GM12878 (cell line): Measurements from ENCODE around the gene HNRNPA1. TPM values are rescaled to one million over a fixed set of nuclear protein-coding genes. Genes with fewer than 3 reads are reported as not detected.

Source experiments
- BACH1 ChIP-seq: fragments of 450-650 bp; IDR thresholded peaks from 2 replicates; pipeline ENCODE4 v1.6.1; 2017; ENCODE audit warnings: mild to moderate bottlenecking, borderline replicate concordance
- CHD1 ChIP-seq: IDR thresholded peaks from 2 replicates; pipeline ENCODE4 v1.6.1; 2012; ENCODE audit warnings: low read depth, low read length, improper control_type of control experiment
- CHD2 ChIP-seq: IDR thresholded peaks from 2 replicates; pipeline ENCODE4 v1.6.1; 2011; ENCODE audit warnings: low read depth, low read length, improper control_type of control experiment, borderline replicate concordance
- CREB1 ChIP-seq: IDR thresholded peaks from 2 replicates; pipeline ENCODE4 v1.6.1; 2012; ENCODE audit warnings: low read depth, mild to moderate bottlenecking, inconsistent platforms
- CREM ChIP-seq: IDR thresholded peaks from 2 replicates; pipeline ENCODE4 v1.6.1; 2014; ENCODE audit warnings: antibody characterized with exemption, low read depth
- DPF2 ChIP-seq: fragments of 450-650 bp; IDR thresholded peaks from 2 replicates; pipeline ENCODE4 v1.6.1; 2017; ENCODE audit warnings: mild to moderate bottlenecking
- IRF3 ChIP-seq: fragments of 450-650 bp; IDR thresholded peaks from 2 replicates; pipeline ENCODE4 v1.6.1; 2014; ENCODE audit warnings: mild to moderate bottlenecking
- JUND ChIP-seq: IDR thresholded peaks from 2 replicates; pipeline ENCODE4 v1.6.1; 2012; ENCODE audit warnings: low read depth, mild to moderate bottlenecking, low read length, improper control_type of control experiment, moderate library complexity
- SPI1 ChIP-seq: IDR thresholded peaks from 2 replicates; pipeline ENCODE4 v1.6.1; 2011; ENCODE audit warnings: low read depth, mild to moderate bottlenecking, low read length, moderate library complexity, borderline replicate concordance; ENCODE audit not compliant: insufficient read depth
- SREBF2 ChIP-seq: IDR thresholded peaks from 2 replicates; pipeline ENCODE4 v1.6.1; 2012; ENCODE audit warnings: mild to moderate bottlenecking, low read length
- SUZ12 ChIP-seq: fragments of 200-600 bp; sonication (generic); IDR thresholded peaks from one replicate; pipeline ENCODE4 v1.6.1; 2018; ENCODE audit warnings: antibody characterized with exemption, mild to moderate bottlenecking; ENCODE audit not compliant: unreplicated experiment
- TCF3 ChIP-seq: IDR thresholded peaks from 2 replicates; pipeline ENCODE4 v1.6.1; 2012; ENCODE audit warnings: low read depth, mild to moderate bottlenecking, low read length, borderline replicate concordance; ENCODE audit not compliant: insufficient read depth
- WRNIP1 ChIP-seq: IDR thresholded peaks from 2 replicates; pipeline ENCODE4 v1.6.1; 2011; ENCODE audit warnings: low read depth, low read length, improper control_type of control experiment, borderline replicate concordance
- YBX1 ChIP-seq: fragments of 450-650 bp; IDR thresholded peaks from 2 replicates; pipeline ENCODE4 v1.6.1; 2016; ENCODE audit warnings: antibody characterized with exemption
- YY1 ChIP-seq: IDR thresholded peaks from 2 replicates; pipeline ENCODE4 v1.6.1; 2011; ENCODE audit warnings: low read depth, mild to moderate bottlenecking, low read length
- ZBED1 ChIP-seq: IDR thresholded peaks from 2 replicates; pipeline ENCODE4 v1.6.1; 2016; ENCODE audit warnings: borderline replicate concordance
- ZNF207 ChIP-seq: fragments of 450-650 bp; IDR thresholded peaks from 2 replicates; pipeline ENCODE4 v1.6.1; 2014; ENCODE audit warnings: antibody characterized with exemption, mild to moderate bottlenecking, borderline replicate concordance
- polyA plus RNA-seq, 11 experiments: library from polyadenylated mRNA; depleted of rRNA in 4 of 11; unstranded in 6 of 11; stranded (reverse) in 5 of 11; fragments of >200 nt; fragmentation: Nextera tagmentation in 4 of 11; fragmentation: Illumina TruSeq in 1 of 11; extraction: Ambion mirVana in 4 of 11; extraction: Trizol in 1 of 11; gene quantifications; 1 replicate in 1 of 11; 2 replicates in 10 of 11; pipeline versions ENCODE4 v1.2.1 to v1.2.3, GENCODE V29; 2011 to 2016; ENCODE audit warnings: inconsistent platforms in 2 of 11, missing spikeins in 2 of 11, low read depth in 1 of 11
- total RNA-seq, 4 experiments: library from RNA; depleted of rRNA in 3 of 4; stranded (reverse); fragments of >200 nt in 3 of 4; fragmentation: Illumina TruSeq in 1 of 4; extraction: Trizol in 1 of 4; gene quantifications; 2 replicates each; pipeline versions ENCODE4 v1.2.1 to v1.2.3, GENCODE V29; 2013 to 2021
- TF ChIP-seq, protein P1 (sequence below): fragments of 450-650 bp; IDR thresholded peaks from 2 replicates; pipeline ENCODE4 v1.6.1; 2017; ENCODE audit warnings: borderline replicate concordance
- TF ChIP-seq, protein P2 (sequence below): fragments of 450-650 bp; conservative IDR thresholded peaks from 2 replicates; pipeline ENCODE4 v1.6.1; 2017; ENCODE audit warnings: mild to moderate bottlenecking, moderate library complexity
- TF ChIP-seq, protein P3 (sequence below): IDR thresholded peaks from 2 replicates; pipeline ENCODE4 v1.6.1; 2011; ENCODE audit warnings: mild to moderate bottlenecking, low read depth, low read length, moderate library complexity; ENCODE audit not compliant: insufficient replicate concordance
- TF ChIP-seq, protein P4 (sequence below): fragments of 450-650 bp; IDR thresholded peaks from 2 replicates; pipeline ENCODE4 v1.6.1; 2017; ENCODE audit warnings: antibody characterized with exemption, mild to moderate bottlenecking, moderate library complexity

Gene HNRNPA1
- total and polyA plus RNA-seq, 10 of the 15 experiments (the other 5 are each of a cell fraction or from before 2014, with no cell fraction given): 630 to 2,342 (median 1,407) TPM

DNA sequence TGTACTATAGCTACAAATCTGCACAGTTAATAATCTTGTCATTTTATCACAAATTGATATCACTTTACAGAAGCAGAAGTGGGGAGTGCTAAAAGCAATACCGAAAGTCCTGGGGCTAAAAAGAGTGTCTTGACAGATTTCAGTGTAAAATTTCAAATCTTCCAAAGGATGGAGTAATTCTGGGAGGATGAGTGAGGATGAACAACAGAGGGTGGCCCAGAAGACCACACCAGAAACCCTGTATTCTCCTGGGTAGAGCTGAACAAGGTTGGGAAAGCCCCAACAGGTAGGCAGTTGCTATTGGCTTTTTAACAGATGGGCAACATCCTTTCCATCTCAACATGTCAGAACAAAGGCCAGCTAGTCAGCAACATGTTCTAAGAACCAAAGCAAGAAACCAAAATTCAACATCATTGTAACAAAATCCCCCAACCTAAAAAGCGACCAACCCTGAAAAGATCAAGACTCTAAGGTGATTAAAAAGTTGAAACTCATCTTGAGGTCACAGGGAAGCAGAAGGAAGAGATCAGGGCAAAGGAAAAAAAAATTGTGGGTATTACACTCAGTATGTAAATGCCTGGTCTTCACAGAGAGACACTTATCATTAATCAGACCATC lies 39.4 kb upstream of the HNRNPA1 start (continued):
- TF ChIP-seq, protein P1, sequence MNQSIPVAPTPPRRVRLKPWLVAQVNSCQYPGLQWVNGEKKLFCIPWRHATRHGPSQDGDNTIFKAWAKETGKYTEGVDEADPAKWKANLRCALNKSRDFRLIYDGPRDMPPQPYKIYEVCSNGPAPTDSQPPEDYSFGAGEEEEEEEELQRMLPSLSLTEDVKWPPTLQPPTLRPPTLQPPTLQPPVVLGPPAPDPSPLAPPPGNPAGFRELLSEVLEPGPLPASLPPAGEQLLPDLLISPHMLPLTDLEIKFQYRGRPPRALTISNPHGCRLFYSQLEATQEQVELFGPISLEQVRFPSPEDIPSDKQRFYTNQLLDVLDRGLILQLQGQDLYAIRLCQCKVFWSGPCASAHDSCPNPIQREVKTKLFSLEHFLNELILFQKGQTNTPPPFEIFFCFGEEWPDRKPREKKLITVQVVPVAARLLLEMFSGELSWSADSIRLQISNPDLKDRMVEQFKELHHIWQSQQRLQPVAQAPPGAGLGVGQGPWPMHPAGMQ: no peak
- TF ChIP-seq, protein P2, sequence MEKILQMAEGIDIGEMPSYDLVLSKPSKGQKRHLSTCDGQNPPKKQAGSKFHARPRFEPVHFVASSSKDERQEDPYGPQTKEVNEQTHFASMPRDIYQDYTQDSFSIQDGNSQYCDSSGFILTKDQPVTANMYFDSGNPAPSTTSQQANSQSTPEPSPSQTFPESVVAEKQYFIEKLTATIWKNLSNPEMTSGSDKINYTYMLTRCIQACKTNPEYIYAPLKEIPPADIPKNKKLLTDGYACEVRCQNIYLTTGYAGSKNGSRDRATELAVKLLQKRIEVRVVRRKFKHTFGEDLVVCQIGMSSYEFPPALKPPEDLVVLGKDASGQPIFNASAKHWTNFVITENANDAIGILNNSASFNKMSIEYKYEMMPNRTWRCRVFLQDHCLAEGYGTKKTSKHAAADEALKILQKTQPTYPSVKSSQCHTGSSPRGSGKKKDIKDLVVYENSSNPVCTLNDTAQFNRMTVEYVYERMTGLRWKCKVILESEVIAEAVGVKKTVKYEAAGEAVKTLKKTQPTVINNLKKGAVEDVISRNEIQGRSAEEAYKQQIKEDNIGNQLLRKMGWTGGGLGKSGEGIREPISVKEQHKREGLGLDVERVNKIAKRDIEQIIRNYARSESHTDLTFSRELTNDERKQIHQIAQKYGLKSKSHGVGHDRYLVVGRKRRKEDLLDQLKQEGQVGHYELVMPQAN: no peak
- TF ChIP-seq IRF3: no peak
- no peak for TF ChIP-seq CHD2
- TF ChIP-seq CREM: peak; percentile 60
- TF ChIP-seq YY1: no peak
- TF ChIP-seq CREB1: no peak
- no peak for TF ChIP-seq CHD1
- TF ChIP-seq JUND: no peak
- TF ChIP-seq SREBF2: no peak
- TF ChIP-seq, protein P3, sequence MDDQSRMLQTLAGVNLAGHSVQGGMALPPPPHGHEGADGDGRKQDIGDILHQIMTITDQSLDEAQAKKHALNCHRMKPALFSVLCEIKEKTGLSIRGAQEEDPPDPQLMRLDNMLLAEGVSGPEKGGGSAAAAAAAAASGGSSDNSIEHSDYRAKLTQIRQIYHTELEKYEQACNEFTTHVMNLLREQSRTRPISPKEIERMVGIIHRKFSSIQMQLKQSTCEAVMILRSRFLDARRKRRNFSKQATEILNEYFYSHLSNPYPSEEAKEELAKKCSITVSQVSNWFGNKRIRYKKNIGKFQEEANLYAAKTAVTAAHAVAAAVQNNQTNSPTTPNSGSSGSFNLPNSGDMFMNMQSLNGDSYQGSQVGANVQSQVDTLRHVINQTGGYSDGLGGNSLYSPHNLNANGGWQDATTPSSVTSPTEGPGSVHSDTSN: no peak
- TF ChIP-seq WRNIP1: no peak
- TF ChIP-seq, protein P4, sequence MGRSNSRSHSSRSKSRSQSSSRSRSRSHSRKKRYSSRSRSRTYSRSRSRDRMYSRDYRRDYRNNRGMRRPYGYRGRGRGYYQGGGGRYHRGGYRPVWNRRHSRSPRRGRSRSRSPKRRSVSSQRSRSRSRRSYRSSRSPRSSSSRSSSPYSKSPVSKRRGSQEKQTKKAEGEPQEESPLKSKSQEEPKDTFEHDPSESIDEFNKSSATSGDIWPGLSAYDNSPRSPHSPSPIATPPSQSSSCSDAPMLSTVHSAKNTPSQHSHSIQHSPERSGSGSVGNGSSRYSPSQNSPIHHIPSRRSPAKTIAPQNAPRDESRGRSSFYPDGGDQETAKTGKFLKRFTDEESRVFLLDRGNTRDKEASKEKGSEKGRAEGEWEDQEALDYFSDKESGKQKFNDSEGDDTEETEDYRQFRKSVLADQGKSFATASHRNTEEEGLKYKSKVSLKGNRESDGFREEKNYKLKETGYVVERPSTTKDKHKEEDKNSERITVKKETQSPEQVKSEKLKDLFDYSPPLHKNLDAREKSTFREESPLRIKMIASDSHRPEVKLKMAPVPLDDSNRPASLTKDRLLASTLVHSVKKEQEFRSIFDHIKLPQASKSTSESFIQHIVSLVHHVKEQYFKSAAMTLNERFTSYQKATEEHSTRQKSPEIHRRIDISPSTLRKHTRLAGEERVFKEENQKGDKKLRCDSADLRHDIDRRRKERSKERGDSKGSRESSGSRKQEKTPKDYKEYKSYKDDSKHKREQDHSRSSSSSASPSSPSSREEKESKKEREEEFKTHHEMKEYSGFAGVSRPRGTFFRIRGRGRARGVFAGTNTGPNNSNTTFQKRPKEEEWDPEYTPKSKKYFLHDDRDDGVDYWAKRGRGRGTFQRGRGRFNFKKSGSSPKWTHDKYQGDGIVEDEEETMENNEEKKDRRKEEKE: no peak
- 0 out of 2 replicates have a peak, but pooled peaks have one; percentile 55 for TF ChIP-seq DPF2
- no peak for TF ChIP-seq SUZ12
- TF ChIP-seq TCF3: 0 out of 2 replicates have a peak, but pooled peaks have one; percentile 9
- no peak for TF ChIP-seq ZNF207
- TF ChIP-seq ZBED1: 0 out of 2 replicates have a peak, but pooled peaks have one; percentile 34
- no peak for TF ChIP-seq YBX1
- TF ChIP-seq BACH1: no peak
- TF ChIP-seq SPI1: peak; percentile 93
